Type B pancreatic cell (in vitro differentiated cells): Measurements from ENCODE around the gene TDRD15. TPM values are rescaled to one million over a fixed set of nuclear protein-coding genes. Genes with fewer than 3 reads are reported as not detected.

Source experiments
- DNase-seq: peaks from one replicate; pipeline ENCODE4 v3.0.0; 2021; ENCODE audit warnings: mixed read lengths; ENCODE audit not compliant: unreplicated experiment; ENCODE audit errors: extremely low spot score
- H3K27ac Mint-ChIP-seq: 2 replicates; pipeline ENCODE4 v1.8.0; 2021; ENCODE audit warnings: mild to moderate bottlenecking, mixed read lengths
- H3K27me3 Mint-ChIP-seq: 2 replicates; pipeline ENCODE4 v1.8.0; 2021; ENCODE audit warnings: mixed read lengths
- H3K36me3 Mint-ChIP-seq: 2 replicates; pipeline ENCODE4 v1.8.0; 2021; ENCODE audit warnings: mixed read lengths
- H3K4me1 Mint-ChIP-seq: one replicate; pipeline ENCODE4 v1.8.0; 2021; ENCODE audit warnings: mixed read lengths; ENCODE audit not compliant: unreplicated experiment
- H3K4me3 Mint-ChIP-seq: 2 replicates; pipeline ENCODE4 v1.8.0; 2021; ENCODE audit warnings: mild to moderate bottlenecking, mixed read lengths
- H3K9me3 Mint-ChIP-seq: 2 replicates; pipeline ENCODE4 v1.8.0; 2021; ENCODE audit warnings: mixed read lengths
- total RNA-seq: library from RNA; stranded (reverse); gene quantifications from 2 replicates; pipeline ENCODE4 v1.2.1, GENCODE V29; 2021; ENCODE audit warnings: low replicate concordance
- TF ChIP-seq, protein P1 (sequence below): fragments of 200-600 bp; sonication (generic); conservative IDR thresholded peaks from 2 replicates; pipeline ENCODE4 v1.5.0; 2021; ENCODE audit warnings: antibody characterized with exemption, mild to moderate bottlenecking

The TDRD15 gene
- total RNA-seq, 1 donor from 2014 or later: 0.17 TPM

- TF ChIP-seq, protein P1, sequence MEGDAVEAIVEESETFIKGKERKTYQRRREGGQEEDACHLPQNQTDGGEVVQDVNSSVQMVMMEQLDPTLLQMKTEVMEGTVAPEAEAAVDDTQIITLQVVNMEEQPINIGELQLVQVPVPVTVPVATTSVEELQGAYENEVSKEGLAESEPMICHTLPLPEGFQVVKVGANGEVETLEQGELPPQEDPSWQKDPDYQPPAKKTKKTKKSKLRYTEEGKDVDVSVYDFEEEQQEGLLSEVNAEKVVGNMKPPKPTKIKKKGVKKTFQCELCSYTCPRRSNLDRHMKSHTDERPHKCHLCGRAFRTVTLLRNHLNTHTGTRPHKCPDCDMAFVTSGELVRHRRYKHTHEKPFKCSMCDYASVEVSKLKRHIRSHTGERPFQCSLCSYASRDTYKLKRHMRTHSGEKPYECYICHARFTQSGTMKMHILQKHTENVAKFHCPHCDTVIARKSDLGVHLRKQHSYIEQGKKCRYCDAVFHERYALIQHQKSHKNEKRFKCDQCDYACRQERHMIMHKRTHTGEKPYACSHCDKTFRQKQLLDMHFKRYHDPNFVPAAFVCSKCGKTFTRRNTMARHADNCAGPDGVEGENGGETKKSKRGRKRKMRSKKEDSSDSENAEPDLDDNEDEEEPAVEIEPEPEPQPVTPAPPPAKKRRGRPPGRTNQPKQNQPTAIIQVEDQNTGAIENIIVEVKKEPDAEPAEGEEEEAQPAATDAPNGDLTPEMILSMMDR: no peak
- Mint-ChIP-seq H3K27ac (no peak overlapping the region), H3K9me3 (no peaks in the 10 kb centered on the region), H3K4me1 (no peaks in the 10 kb centered on the region), H3K27me3 (peaks cover under 1% of the 10 kb centered on the region), H3K36me3 (no peaks in the 10 kb centered on the region), H3K4me3 (no peak overlapping the region)
- DNase-seq: no peak
These were observed 60.0 kb downstream of the TDRD15 start for GRCh38 chr2:21183726-21184125.

GRCh38 chr2:21191535-21191934, 67.8 kb downstream of the TDRD15 start:
- Mint-ChIP-seq H3K36me3 (no peaks in the 10 kb centered on the region), H3K27me3 (no peaks in the 10 kb centered on the region), H3K4me1 (no peaks in the 10 kb centered on the region), H3K4me3 (no peak overlapping the region), H3K9me3 (no peaks in the 10 kb centered on the region), H3K27ac (no peak overlapping the region)
- TF ChIP-seq, protein P1: no peak
- DNase-seq: no peak

Other genes with a start within 250 kb of the TDRD15 start
- 19.6 and 70.3 TPM in 2 replicates for gene APOB, start 79.9 kb upstream of the TDRD15 start, total RNA-seq